ENCODE measurements around the gene MAP7D2.

Gene MAP7D2

DNA sequence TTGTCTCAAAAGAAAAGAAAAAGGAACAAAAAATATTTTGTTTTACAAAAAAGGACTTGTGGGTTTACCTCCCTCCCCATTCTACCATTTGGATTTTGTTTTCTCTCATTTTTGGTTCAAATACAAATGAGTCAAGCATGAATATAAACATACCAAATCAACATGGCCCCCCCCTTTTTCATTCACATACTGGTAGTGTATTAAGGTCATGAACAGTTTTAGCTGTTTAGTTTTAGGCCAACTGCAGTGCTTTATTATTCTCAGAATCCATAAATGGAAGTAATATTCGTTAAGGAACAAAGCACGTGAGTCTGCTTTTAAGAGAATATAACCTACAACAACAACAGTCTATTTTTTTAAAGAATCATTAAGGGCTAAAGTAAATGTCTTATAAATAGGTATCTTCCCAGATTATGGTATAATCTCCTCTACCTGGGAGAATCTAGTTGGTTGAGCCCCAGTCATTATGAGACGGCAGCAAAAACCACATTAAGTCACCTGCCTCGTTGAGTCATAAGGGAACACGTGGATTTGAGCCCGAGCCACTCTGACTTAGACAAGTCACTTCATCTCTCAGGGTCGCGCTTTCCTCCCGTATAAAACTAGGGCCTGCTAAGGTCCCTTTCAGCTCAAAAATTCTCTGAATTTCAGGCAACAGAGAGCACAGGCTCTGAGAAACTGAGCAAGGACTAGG lies 152.5 kb downstream of the MAP7D2 start:
- no peak for DNase-seq

DNA sequence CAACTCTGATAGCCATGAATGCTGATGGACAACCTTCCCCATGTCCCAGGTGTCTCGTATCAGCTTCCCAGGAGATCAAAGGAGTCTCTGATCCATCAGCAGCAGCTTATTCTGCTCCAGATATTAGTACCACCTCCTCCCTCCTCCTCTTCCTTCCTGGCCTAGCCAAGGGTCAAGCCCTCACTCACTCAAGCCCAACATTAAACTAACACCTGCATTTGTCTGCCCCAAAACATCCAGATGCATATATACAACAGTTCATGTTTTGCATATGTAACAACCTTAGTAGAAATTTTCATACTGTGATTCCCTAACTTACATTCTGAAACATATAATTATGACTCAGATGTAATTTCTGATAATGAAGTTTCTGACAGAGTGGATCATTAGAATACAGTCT lies 155.8 kb downstream of the MAP7D2 start:
- DNase-seq, result no peak

DNA sequence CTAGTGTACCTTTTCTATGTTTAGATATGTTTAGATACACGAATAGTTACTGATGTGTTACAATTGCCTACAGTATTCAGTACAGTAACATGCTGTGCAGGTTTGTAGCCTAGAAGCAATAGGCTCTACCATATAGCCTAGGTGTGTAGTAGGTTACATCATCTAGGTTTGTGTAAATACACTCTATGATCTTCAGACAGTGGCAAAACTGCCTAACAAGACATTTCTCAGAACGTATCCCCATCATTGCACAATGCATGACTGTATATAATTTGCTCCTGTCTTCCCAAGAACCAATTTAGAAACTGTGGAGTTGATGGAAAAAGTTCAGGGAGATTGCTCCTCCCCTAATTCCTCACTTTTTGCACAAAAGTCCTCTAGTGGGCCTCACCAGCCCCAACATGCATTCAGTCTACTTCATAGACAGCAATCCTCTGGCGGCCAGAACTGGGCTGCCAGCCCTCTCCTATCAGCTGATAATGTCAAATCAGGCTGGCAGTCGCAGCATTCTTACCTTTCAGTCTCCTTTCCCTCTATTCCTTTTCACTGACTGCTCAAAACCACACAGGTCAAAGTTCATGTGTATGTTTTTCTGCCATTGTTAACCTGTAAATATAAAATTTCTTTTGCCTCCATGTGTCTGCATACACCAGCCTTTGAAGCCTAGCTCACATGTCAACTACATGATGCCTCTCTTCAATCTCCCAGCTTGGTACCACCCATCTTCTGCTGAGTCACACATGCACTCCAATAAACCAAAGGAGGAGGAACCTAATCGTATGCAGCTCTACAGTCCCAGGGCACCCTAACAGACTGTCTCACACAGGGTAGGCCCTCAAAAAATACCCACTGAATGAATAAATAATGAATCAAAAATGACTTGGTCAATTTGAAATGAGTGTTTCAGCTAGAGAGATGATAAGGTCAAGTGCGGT lies 157.9 kb downstream of the MAP7D2 start:
- DNase-seq, result no peak

DNA sequence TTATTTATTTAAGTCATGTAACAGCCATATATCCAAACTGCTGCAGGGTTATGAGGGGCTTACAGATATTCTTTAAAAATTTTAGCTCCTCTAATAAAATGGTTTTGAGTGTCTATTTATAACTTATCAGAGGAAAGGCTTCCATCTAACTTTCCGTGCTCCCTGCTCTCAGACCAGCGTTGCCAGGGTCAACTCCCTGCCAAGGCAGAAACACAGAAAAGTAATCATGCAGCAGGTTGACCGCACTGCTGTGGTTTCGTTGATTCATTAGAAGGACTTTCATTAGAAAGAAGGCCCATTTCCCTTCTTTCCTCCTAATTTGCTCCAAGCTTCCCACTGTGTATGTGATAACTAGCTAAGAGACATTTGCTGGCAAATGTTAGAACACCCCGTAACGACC lies 159.8 kb downstream of the MAP7D2 start:
- peak; percentile 18 for DNase-seq
